ENCODE data around the gene TBC1D5. TPM values are rescaled to one million over a fixed set of nuclear protein-coding genes. Genes with fewer than 3 reads are reported as not detected.
"Not testable (repeated sequence)": the region's sequence is repeated elsewhere in the genome, so short reads cannot be mapped to it uniquely, and the experiment has no call there.

TBC1D5 gene
- polyA plus RNA-seq, 2 donors: 4.5 to 6.7 TPM

GRCh38 chr3:17501745-17502144 lies 240.7 kb downstream of the TBC1D5 start:
- WGBS, 2 donors: 91 to 98% methylated on average over 2 of the region's 2 CpGs

GRCh38 chr3:17500618-17501017 lies 241.8 kb downstream of the TBC1D5 start:
- Histone ChIP-seq H3K27me3 (ENCODE audit: control insufficient read depth in 1 of 2, insufficient read depth in 2 of 2, low read length in 2 of 2) (no peaks in the 10 kb centered on the region), H3K9me3 (ENCODE audit: control insufficient read depth in 2 of 2, insufficient read depth in 1 of 2, low read depth in 1 of 2, low read length in 1 of 2) (no peaks in the 10 kb centered on the region), H3K4me3 (ENCODE audit: low read depth in 1 of 2, low read length in 2 of 2) (no peak overlapping the region), H3K4me1 (ENCODE audit: control insufficient read depth in 2 of 2, insufficient read depth in 2 of 2, low read length in 1 of 2) (no peaks in the 10 kb centered on the region), H3K27ac (ENCODE audit: low read depth in 2 of 2, low read length in 1 of 2) (no peak overlapping the region), H3K36me3 (ENCODE audit: control insufficient read depth in 2 of 2, insufficient read depth in 2 of 2, low read length in 1 of 2) (no peaks in the 10 kb centered on the region)
- 73 to 79% methylated on average over 2 of the region's 2 CpGs for WGBS, 2 donors

More at GRCh38 chr3:17501745-17502144, 240.7 kb downstream of the TBC1D5 start:
- no peak overlapping the region for H3K4me3 ChIP-seq (ENCODE audit: low read depth in 1 of 2, low read length in 2 of 2)
- no peak overlapping the region for H3K27ac ChIP-seq (ENCODE audit: low read depth in 2 of 2, low read length in 1 of 2)
- H3K4me1 ChIP-seq (ENCODE audit: control insufficient read depth in 2 of 2, insufficient read depth in 2 of 2, low read length in 1 of 2): no peaks in the 10 kb centered on the region
- no peaks in the 10 kb centered on the region for H3K9me3 ChIP-seq (ENCODE audit: control insufficient read depth in 2 of 2, insufficient read depth in 1 of 2, low read depth in 1 of 2, low read length in 1 of 2)
- H3K36me3 ChIP-seq (ENCODE audit: control insufficient read depth in 2 of 2, insufficient read depth in 2 of 2, low read length in 1 of 2): no peaks in the 10 kb centered on the region
- no peaks in the 10 kb centered on the region for H3K27me3 ChIP-seq (ENCODE audit: control insufficient read depth in 1 of 2, insufficient read depth in 2 of 2, low read length in 2 of 2)

- H3K27me3 ChIP-seq (ENCODE audit: control insufficient read depth in 1 of 2, insufficient read depth in 2 of 2, low read length in 2 of 2): no peaks in the 10 kb centered on the region
- WGBS, 2 donors: 91 to 95% methylated on average over 11 of the region's 11 CpGs
- H3K9me3 ChIP-seq (ENCODE audit: control insufficient read depth in 2 of 2, insufficient read depth in 1 of 2, low read depth in 1 of 2, low read length in 1 of 2): no peaks in the 10 kb centered on the region
Measured at GRCh38 chr3:17494117-17494809, 248.2 kb downstream of the TBC1D5 start.

DNA sequence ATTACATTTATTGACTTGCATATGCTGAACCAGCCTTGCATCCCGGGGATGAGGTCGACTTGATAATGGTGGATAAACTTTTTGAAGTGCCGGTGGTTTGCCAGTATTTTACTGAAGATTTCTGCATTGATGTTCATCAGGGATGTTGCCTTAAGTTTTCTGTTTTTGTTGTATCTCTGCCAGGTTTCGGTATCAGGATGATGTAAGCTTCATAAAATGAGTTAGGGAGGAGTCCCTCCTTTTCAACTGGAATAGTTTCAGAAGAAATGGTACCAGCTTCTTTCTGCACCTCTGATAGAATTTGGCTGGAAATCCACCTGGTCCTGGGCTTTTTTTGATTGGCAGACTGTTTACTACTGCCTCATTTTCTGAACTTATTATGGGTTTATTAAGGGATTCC lies 250.8 kb downstream of the TBC1D5 start:
- Histone ChIP-seq H3K4me1 (ENCODE audit: control insufficient read depth in 2 of 2, insufficient read depth in 2 of 2, low read length in 1 of 2) (no peaks in the 10 kb centered on the region), H3K36me3 (ENCODE audit: control insufficient read depth in 2 of 2, insufficient read depth in 2 of 2, low read length in 1 of 2) (no peaks in the 10 kb centered on the region), H3K4me3 (ENCODE audit: low read depth in 1 of 2, low read length in 2 of 2) (no peak overlapping the region), H3K27ac (ENCODE audit: low read depth in 2 of 2, low read length in 1 of 2) (no peak overlapping the region), H3K27me3 (ENCODE audit: control insufficient read depth in 1 of 2, insufficient read depth in 2 of 2, low read length in 2 of 2) (no peaks in the 10 kb centered on the region), H3K9me3 (ENCODE audit: control insufficient read depth in 2 of 2, insufficient read depth in 1 of 2, low read depth in 1 of 2, low read length in 1 of 2) (no peaks in the 10 kb centered on the region)
- WGBS, 2 donors: 73 to 79% methylated on average over 4 of the region's 4 CpGs

More at GRCh38 chr3:17494117-17494809, 248.2 kb downstream of the TBC1D5 start:
- H3K4me1 ChIP-seq (ENCODE audit: control insufficient read depth in 2 of 2, insufficient read depth in 2 of 2, low read length in 1 of 2): no peaks in the 10 kb centered on the region
- no peak overlapping the region for H3K27ac ChIP-seq (ENCODE audit: low read depth in 2 of 2, low read length in 1 of 2)
- H3K4me3 ChIP-seq (ENCODE audit: low read depth in 1 of 2, low read length in 2 of 2): no peak overlapping the region
- no peaks in the 10 kb centered on the region for H3K36me3 ChIP-seq (ENCODE audit: control insufficient read depth in 2 of 2, insufficient read depth in 2 of 2, low read length in 1 of 2)

GRCh38 chr3:17491190-17491589 lies 251.2 kb downstream of the TBC1D5 start:
- not testable (repeated sequence) for H3K27ac ChIP-seq (ENCODE audit: low read depth in 2 of 2, low read length in 1 of 2); H3K4me1 ChIP-seq (ENCODE audit: control insufficient read depth in 2 of 2, insufficient read depth in 2 of 2, low read length in 1 of 2); H3K4me3 ChIP-seq (ENCODE audit: low read depth in 1 of 2, low read length in 2 of 2); H3K9me3 ChIP-seq (ENCODE audit: control insufficient read depth in 2 of 2, insufficient read depth in 1 of 2, low read depth in 1 of 2, low read length in 1 of 2); H3K27me3 ChIP-seq (ENCODE audit: control insufficient read depth in 1 of 2, insufficient read depth in 2 of 2, low read length in 2 of 2); H3K36me3 ChIP-seq (ENCODE audit: control insufficient read depth in 2 of 2, insufficient read depth in 2 of 2, low read length in 1 of 2)
- 88 to 95% methylated on average over 1 of the region's 1 CpG for WGBS, 2 donors

- no peaks in the 10 kb centered on the region for H3K9me3 ChIP-seq (ENCODE audit: control insufficient read depth in 2 of 2, insufficient read depth in 1 of 2, low read depth in 1 of 2, low read length in 1 of 2)
- no peak overlapping the region for H3K27ac ChIP-seq (ENCODE audit: low read depth in 2 of 2, low read length in 1 of 2)
- H3K4me3 ChIP-seq (ENCODE audit: low read depth in 1 of 2, low read length in 2 of 2): no peak overlapping the region
- no peaks in the 10 kb centered on the region for H3K4me1 ChIP-seq (ENCODE audit: control insufficient read depth in 2 of 2, insufficient read depth in 2 of 2, low read length in 1 of 2)
- no peaks in the 10 kb centered on the region for H3K36me3 ChIP-seq (ENCODE audit: control insufficient read depth in 2 of 2, insufficient read depth in 2 of 2, low read length in 1 of 2)
- H3K27me3 ChIP-seq (ENCODE audit: control insufficient read depth in 1 of 2, insufficient read depth in 2 of 2, low read length in 2 of 2): no peaks in the 10 kb centered on the region
Measured at GRCh38 chr3:17489139-17489538, 253.3 kb downstream of the TBC1D5 start.

DNA sequence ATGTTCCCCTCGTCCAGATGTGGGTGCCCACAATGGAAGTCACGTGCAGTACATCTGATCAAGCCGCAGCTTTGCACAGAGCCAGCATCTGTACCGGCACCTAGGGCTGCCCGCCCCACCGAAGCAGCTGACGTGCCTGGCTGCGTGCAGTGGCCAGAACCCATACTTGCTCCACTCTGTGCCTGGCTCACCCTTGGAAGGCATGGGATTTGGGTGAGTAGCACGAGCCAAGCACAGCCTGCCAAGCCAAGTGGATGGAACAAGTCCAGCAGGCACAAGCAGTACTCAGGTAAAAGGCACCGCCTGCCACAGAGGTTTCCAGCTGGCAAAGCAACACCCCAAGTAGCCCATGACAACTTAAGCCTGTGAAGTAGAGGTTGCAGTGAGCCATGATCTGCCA lies 261.3 kb downstream of the TBC1D5 start:
- H3K27ac ChIP-seq (ENCODE audit: low read depth in 2 of 2, low read length in 1 of 2): no peak overlapping the region
- no peaks in the 10 kb centered on the region for H3K36me3 ChIP-seq (ENCODE audit: control insufficient read depth in 2 of 2, insufficient read depth in 2 of 2, low read length in 1 of 2)
- peaks cover 0 to 5% of the 10 kb centered on the region in 2 donors for H3K4me1 ChIP-seq (ENCODE audit: control insufficient read depth in 2 of 2, insufficient read depth in 2 of 2, low read length in 1 of 2)
- H3K27me3 ChIP-seq (ENCODE audit: control insufficient read depth in 1 of 2, insufficient read depth in 2 of 2, low read length in 2 of 2): no peaks in the 10 kb centered on the region
- no peak overlapping the region for H3K4me3 ChIP-seq (ENCODE audit: low read depth in 1 of 2, low read length in 2 of 2)
- no peaks in the 10 kb centered on the region for H3K9me3 ChIP-seq (ENCODE audit: control insufficient read depth in 2 of 2, insufficient read depth in 1 of 2, low read depth in 1 of 2, low read length in 1 of 2)
- WGBS, 2 donors: 58 to 69% methylated on average over 10 of the region's 10 CpGs

- Histone ChIP-seq H3K9me3 (ENCODE audit: control insufficient read depth in 2 of 2, insufficient read depth in 1 of 2, low read depth in 1 of 2, low read length in 1 of 2) (no peaks in the 10 kb centered on the region), H3K36me3 (ENCODE audit: control insufficient read depth in 2 of 2, insufficient read depth in 2 of 2, low read length in 1 of 2) (no peaks in the 10 kb centered on the region), H3K27ac (ENCODE audit: low read depth in 2 of 2, low read length in 1 of 2) (no peak overlapping the region), H3K27me3 (ENCODE audit: control insufficient read depth in 1 of 2, insufficient read depth in 2 of 2, low read length in 2 of 2) (no peaks in the 10 kb centered on the region), H3K4me1 (ENCODE audit: control insufficient read depth in 2 of 2, insufficient read depth in 2 of 2, low read length in 1 of 2) (peaks cover 0 to 5% of the 10 kb centered on the region in 2 donors), H3K4me3 (ENCODE audit: low read depth in 1 of 2, low read length in 2 of 2) (no peak overlapping the region)
- WGBS, 2 donors: 97 to 98% methylated on average over 16 of the region's 16 CpGs
Measured at GRCh38 chr3:17479681-17480405, 262.6 kb downstream of the TBC1D5 start.

GRCh38 chr3:17478673-17479072 lies 263.8 kb downstream of the TBC1D5 start:
- Histone ChIP-seq H3K36me3 (ENCODE audit: control insufficient read depth in 2 of 2, insufficient read depth in 2 of 2, low read length in 1 of 2) (no peaks in the 10 kb centered on the region), H3K4me1 (ENCODE audit: control insufficient read depth in 2 of 2, insufficient read depth in 2 of 2, low read length in 1 of 2) (peaks cover 0 to 5% of the 10 kb centered on the region in 2 donors), H3K9me3 (ENCODE audit: control insufficient read depth in 2 of 2, insufficient read depth in 1 of 2, low read depth in 1 of 2, low read length in 1 of 2) (no peaks in the 10 kb centered on the region), H3K27ac (ENCODE audit: low read depth in 2 of 2, low read length in 1 of 2) (no peak overlapping the region), H3K27me3 (ENCODE audit: control insufficient read depth in 1 of 2, insufficient read depth in 2 of 2, low read length in 2 of 2) (no peaks in the 10 kb centered on the region), H3K4me3 (ENCODE audit: low read depth in 1 of 2, low read length in 2 of 2) (no peak overlapping the region)
- WGBS, 2 donors: 63 to 78% methylated on average over 2 of the region's 2 CpGs

DNA sequence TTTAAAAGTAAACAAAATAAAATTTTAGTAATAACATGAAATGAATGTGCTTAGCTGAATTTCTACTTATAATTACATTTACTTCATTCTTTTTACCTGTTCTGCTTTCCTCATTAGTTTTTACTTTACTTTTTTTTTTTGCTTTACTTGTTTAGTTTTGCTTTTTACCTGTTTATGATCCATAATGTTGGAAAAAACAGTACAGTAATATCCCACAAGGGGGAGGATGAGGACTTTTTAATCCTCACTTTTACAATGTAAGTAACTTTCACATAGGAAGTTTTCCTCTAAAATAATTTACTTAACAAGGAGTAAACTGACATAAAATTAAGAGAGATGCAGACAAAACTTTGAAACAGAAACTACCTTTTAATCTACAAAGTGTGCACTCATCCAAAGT lies 268.7 kb downstream of the TBC1D5 start:
- no peaks in the 10 kb centered on the region for H3K9me3 ChIP-seq (ENCODE audit: control insufficient read depth in 2 of 2, insufficient read depth in 1 of 2, low read depth in 1 of 2, low read length in 1 of 2)

More for the DNA sequence above, 268.7 kb downstream of the TBC1D5 start:
- Histone ChIP-seq H3K27ac (ENCODE audit: low read depth in 2 of 2, low read length in 1 of 2) (no peak overlapping the region), H3K4me1 (ENCODE audit: control insufficient read depth in 2 of 2, insufficient read depth in 2 of 2, low read length in 1 of 2) (no peaks in the 10 kb centered on the region), H3K27me3 (ENCODE audit: control insufficient read depth in 1 of 2, insufficient read depth in 2 of 2, low read length in 2 of 2) (no peaks in the 10 kb centered on the region), H3K4me3 (ENCODE audit: low read depth in 1 of 2, low read length in 2 of 2) (no peak overlapping the region), H3K36me3 (ENCODE audit: control insufficient read depth in 2 of 2, insufficient read depth in 2 of 2, low read length in 1 of 2) (no peaks in the 10 kb centered on the region)
